Hematopoietic multipotent progenitor cell treated with erythropoietin and hydrocortisone succinate and interleukin-3 and kit ligand, for 15 days (in vitro differentiated cells): Measurements from ENCODE around the gene FAM81A.
"Not testable (repeated sequence)": the region's sequence is repeated elsewhere in the genome, so short reads cannot be mapped to it uniquely, and the experiment has no call there.

Source experiments
- DNase-seq: peaks from one replicate; pipeline ENCODE4 v3.0.0-alpha.2; 2015; ENCODE audit warnings: low spot score

The FAM81A gene

DNA sequence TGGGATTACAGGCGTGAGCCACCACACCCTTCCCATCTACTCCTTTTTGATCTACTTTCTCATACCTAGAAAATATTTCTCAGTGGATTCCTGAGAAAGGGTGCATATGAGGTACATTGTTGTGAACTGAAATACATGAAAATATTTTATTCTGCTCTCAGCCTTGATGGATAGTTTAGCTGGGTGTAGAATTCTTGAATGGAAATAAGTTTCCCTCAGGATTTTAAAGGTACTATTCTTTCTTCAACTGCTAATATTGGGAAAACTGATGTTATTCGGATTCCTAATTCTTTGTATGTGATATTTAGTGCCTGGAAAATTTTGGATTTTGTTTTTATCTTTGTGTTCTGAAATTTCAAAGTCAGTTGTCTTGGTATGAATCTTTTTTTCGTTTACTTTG, 9.1 kb upstream of the FAM81A start:
- not testable (repeated sequence) for DNase-seq

DNA sequence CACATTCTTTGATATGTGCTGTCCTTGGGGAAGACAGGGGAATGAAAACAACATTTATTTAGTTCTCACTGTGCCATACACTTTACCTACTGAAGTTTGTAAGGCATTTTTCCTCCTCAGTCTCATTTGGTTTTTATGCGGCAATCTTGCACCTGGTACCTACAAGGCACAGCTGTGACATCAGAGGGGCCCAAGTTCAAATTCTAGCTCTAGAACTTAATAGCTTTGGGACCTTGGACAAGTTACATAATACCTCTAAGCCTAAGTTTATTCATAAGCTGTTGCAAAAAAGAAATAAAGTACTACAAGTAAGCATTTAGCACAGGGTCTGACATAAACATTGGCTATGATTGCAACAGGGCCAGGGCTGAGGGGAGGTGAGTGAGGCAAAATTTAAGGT, 5.6 kb upstream of the FAM81A start:
- DNase-seq = no peak

DNA sequence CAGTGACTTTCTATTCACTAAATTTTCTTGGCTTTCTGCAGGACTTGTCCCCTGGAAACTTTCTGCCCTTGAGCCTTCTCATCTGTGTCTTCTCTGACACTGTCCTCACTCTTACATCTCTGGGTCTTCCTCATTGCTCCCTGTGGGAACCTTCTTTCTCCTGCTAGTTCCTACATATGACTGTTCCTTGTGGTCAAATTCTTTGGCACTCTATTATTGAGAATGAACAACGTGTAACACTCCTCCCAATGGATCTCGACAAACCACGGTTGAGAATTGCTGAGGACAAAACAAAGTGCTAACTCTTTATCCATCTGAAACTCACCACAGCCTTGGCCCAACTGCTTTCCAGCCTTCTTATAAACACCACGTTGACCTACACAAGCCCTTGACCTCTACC, 3.5 kb upstream of the FAM81A start:
- DNase-seq = no peak

DNA sequence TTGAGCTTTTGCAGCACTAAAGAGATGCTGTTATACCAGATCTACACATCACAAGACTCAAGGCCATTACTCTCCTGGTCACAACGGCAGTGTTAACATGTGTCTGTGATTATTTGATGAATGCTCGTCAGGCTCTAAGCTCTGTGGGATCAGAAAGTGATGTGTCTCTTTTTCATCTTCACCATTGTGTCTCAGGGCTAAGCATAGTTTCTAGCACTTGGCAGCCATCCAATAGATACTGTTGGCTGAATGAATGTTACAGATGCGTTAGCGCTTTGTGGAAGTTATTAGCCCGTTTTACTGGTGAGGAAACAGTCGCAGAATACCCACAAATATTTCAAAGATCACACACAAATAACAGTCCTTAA, 1.2 kb upstream of the FAM81A start:
- DNase-seq = no peak

DNA sequence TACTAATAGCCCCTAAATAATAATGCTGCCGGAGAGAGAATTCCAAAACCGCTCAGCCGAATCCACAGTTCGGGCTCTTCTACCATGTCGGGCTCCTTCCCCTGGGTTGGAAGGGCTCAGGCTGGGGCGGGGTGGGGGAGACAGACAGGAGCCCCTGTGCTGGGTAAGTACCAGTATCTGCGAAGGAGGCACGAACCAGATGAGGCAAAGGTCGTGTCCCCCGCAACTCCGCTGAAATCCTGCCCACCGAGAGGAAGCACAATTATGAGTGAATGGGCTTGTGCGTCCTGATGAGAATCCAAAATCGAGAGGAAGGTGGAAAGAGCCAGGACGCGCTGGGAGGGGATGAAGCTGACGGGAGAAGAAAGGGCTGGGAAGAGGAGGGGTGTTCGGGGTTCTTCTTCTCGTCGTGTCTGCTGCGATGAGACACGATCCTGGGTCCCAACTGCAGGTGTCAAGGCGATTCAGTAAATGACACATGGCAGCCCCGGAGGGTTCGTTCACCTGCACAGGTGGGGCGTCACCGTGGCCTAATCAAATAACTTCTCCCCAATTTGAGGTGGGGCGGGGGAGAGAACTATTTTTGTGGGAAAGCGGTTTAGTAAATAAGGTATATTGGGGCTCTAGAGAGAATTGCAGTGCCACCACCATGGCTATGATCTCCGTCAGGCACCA, 707 bp upstream of the FAM81A start:
- no peak for DNase-seq

DNA sequence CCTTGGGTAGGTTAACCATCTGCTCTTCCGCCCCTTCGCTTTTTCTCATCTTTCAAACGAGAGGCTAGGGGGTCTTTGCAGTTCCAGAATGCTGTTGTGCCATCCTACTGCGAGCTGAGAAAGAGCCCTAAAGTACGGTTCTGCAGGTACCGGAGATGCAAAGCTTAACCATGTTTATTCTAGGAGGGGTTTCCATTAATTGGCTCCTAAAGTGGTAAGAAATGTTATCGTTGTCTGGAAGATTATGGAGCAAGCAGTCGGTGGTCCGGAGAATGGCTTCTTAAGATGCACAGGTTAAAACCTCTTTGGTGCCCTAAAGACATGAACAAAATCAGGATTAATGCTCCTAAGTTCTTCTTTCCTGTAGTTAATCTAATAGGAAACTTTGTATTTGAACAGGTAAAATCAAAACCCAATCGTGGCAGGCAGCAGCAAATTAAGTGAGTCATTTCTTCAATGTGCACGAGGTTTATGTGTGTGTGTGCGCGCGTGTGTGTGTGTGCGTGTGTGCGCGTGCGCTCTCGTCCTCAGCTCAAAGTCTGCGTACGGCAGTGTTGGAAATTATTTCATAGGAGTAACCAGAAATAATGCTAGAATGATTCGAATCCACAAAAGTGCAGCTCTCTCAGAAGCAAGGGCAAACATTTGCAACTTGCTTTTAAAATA, 772 bp downstream of the FAM81A start:
- DNase-seq = no peak

DNA sequence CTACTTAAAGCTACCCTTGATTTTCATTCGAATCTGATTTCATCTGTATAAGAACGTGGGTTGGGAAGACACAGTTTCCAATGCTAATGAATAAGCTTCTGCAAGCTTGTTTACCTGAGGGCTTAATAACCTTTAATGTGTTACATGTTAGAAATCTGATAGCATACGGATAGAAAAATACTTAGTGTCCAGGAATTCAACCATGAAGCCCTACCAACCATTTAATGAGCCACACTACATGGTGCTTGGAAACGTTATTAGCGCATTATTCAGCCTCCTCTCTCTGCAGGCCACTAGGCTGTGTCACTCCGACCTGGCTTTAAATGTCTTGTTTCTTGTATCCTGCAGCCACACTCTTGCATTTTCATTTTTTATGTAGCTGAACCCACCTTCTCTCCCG, 1.6 kb downstream of the FAM81A start:
- DNase-seq = no peak

DNA sequence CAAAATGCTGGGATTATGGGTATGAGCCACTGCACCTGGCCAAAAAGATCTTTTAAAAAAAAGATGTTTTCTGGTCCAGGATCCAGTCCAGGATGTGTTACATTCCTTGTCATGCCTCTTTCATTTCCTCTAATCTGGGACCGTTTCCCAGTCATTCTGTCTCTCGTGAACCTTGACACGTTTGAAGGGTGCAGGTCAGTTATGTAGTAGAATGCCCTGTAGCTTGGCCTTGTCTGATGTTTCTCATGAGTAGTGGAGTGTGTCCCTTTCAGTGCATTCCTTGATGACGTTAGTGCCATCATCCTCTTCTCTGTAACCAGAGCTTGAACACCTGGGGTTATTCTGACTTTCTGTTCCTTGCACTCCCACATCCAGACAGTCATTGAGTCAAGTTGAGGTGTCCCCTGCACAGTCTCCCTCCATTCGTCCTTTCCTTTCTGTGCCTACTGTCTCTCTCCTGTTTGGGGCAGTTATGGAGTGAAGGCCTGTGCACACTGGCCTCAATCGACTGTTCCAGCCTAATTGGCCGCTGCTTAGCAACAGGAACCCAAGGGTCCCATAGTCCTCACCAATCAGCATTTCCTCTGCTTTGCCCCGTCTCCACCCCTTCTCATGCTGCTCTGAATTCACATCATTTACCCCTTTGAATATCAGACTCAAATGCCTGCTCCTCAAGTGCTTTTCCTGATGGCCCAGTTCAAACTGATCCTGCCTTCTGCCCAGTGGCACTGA, 5.5 kb downstream of the FAM81A start:
- no peak for DNase-seq

DNA sequence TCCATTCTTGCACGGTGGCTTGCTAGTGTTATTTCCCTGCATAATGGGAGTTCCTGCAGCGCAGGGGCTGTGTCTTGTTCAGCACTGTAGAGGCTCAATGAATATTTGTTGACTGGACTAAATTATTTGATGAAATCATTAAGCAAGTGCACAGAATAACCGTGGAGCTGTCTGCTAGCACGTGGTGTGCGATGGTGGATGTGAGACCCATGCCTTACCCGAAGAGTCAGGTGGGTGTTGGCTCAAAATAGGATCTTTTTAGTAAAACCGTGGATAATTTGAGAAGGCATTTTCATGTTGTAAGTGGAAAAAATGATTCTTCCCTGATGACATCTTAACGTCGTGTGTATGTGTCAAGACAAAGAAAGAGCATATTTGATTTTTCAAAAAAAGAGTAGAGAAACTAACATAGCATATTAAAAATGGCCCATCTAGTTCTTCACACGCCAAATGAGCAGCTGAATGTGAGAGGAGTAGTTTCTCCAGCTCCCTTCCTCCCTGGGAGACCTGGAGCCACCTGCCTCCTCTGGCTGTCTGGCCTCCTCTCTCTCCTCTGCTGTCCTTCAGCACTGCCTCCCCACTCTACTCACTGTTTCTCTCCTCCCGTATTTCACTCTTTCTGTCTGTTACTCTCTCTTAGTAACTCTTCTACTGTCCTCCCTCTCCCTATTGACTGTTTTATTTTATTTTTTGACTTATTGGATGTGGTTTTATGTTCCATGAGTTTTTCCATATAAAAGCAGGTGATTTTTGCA, 6.3 kb downstream of the FAM81A start:
- DNase-seq = no peak

DNA sequence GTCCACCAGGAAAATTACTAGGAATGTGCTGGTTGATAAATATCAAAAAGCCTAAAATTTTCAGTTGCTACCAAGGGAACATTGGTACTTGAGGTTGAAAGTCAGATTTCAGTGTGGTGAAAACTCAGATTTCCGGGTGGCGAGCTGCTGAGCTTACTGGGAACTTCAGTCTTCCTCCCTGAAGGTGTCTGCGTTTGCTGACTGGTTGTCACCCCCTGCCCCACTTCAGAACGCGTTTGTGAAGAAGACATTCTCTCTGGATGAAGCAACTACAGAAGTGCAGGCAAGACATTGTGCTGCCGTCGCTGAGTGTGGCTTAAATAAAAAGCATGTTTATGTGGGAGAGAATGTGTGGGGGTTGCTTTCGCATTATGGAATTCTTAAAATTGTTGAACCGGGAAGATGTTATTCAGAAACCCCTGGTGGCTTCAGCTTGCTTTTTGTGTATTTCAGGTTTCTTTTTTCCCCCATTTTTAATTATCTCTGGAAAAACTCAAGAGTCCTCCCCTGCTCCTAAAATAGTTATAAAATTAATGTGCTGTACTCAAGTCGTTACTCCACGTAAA, 7.1 kb downstream of the FAM81A start:
- DNase-seq = no peak

DNA sequence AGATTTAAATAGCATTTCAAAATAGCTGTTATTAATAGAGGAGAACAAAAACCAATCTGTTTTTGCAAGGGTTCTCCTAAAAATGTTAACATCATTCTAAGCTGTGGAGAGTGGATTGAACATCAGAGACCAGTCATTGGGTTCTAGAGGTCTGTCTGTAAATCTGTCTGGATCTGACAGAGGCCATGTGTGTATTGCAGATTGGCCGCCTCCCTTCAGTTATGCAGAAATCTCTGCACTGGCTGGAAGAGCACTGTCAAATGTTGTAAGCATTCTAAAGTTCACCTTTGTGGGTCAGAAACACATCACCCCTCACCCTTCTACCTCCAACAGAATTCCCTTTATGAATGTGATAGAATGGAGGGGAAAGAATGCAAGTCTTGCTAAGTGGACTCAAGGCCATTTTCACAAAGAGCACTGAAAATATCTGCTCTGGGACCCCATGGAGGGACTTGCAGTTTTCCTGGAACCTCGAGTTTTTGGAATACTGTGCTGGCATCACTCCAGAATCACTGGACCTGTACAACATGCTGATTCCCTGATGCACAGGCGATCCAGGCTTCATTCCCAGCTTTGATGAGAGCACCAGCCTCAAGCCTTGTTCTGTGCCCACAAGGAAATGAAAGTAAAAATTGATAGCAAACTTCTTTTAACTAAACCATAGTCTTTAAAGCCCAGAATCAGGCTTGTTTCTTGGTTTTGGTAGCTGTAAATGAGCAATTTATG, 8.4 kb downstream of the FAM81A start:
- DNase-seq = no peak

DNA sequence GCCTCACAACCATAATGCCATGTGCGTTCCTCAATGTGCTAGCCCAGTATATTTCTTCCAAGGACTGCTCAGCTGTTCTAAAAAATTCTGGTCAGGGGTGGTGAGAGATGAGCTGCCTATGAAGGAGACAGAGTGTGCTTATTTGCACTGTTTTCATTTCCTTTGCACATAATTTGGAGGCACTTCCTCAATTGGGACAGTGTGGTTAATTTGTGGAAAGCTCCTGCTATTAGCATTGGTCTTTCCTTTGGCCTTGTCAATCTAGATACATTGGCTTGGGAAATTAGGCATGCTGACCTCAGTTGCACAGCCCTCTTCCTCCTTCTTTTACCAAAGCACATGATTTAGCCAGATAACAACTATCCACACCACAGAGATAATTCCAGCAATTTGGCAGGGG, 9.4 kb downstream of the FAM81A start:
- no peak for DNase-seq

DNA sequence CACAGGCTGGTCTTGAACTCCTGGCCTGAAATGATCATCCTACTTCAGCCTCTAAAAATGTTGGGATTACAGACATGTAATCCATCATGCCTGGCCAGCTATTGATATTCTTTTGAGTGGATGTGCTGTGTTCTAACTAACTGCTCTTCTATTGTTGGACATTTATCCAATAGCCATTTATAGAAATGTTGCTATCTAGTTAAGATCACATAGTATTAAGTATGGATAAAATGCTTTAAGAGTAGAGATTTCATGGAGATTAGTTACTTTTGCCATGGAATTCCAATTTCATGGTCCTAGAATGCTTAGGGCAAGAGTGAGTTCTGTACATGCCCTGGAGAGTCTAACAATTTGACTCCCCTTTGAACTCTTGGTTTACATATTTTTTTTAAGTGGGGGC, 10.9 kb downstream of the FAM81A start:
- DNase-seq = no peak

DNA sequence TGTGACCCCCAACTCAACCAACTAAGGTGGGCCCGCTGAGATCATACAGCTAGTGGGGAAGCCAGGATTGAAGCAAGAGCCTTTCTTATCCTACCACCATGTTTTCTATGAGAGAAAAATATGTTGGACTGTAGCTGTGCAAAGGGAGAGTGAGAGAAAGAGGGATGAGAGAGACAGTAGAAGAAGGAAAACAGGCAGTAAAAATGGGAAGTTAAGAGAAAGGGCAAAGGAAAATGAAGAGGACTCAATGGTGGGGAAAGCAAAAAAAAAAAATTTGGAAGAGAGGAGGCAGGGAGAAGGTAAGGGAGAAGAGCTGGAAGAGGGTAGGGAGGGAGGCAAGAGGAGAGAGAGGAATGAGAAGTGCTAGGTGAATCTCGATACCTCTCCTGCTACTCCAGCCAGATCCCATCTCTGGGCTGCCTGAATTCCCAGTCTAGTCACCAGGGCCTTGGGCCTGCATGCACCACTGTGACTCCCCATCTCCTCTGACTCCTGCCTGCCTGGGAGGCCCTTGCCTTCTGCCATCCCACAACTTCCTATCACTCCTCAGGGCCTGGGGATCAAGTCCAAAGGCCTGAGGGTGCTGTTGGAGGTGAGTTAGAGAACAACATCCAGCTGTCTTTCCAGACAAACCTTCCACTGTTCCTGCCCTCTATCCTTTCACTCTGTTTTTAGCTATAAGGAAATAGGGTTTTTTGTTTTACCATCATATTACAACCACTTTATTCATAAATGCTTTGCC, 15.7 kb downstream of the FAM81A start:
- no peak for DNase-seq

DNA sequence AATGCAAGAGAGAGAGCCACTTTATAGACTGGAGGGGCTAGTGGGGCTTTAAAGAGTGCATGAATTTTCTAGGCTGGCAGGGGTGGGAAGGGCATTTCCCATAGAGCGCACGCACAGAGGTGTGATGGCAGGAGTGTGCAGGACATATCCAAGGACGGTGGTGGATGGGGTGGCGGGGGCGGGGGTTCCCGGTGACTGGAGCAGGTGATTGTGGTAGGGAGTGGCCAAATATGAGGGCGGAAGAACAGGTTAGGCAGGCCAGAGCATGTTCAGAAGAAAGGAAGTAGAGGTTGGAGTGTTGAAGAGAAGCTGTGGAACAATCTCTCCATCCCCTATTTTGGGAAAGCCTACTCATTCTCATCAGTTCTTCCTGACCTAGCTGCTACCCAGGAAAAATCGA, 18.1 kb downstream of the FAM81A start:
- DNase-seq = no peak

DNA sequence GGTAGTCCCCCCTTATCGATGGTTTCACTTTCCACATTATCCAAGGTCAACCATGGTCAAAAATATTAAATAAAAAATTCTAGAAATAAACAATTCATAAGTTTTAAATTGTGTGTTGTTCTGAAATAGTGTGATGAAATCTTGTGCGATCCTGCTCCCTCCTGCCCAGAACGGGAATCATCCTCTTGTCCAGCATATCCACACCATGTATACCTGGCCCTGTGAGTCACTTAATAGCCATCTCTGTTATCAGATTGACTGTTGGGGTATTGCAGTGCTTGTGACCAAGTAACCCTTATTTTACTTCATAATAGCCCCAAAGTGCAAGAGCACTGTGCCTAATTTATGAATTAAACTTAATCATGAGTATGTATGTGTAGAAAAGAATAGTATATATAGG, 19.1 kb downstream of the FAM81A start:
- no peak for DNase-seq

DNA sequence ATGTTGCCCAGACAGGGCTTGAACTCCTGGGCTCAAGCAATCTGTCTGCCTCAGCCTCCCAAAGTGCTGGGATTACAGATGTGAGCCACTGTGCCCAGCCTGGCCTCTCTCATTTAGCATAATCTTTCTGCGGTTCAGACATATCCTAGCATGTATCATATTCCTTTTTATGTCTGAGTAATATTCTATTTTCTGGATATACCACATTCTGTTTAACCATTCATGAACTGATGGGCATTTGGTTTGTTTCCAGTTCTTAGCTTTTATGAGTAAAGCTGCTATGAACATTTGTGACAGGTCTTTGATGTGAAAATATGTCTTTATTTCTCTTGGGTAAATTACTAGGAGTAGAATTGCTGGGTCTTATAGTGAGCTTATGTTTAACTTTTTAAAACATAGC, 23.5 kb downstream of the FAM81A start:
- no peak for DNase-seq

DNA sequence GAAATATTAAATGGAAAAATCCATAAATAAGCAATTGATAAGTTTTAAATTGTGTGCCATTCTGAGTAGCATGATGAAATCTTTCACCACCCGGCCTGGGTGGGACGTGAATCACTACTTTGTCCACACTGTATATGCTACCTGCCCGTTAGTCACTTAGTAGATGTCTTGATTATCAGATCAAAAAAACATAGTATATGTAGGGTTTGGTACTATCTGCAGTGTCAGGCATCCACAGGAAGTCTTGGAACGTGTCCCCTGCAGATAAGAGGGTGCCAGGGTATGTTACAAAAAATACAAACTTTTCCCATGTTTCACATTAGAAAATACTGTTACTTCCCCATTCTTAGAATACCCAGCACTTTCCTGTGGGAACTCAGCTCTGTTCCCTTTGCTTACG, 35.2 kb downstream of the FAM81A start:
- no peak for DNase-seq

DNA sequence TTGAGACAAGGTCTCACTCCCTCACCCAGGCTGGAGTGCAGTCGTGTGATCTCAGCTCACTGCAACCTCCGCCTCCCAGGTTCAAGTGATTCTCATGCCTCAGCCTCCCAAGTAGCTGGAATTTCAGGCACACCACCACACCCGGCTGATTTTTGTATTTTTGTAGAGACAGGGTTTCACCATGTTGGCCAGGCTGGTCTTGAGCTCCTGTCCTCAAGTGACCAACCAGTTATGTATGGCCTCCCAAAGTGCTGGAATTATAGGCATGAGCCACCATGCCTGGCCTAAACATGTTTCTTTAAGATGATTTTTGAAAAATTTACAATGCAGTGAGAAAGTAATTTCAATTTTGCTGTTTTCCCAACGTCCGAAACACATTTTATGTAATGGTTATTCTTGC, 37.2 kb downstream of the FAM81A start:
- DNase-seq = not testable (repeated sequence)

DNA sequence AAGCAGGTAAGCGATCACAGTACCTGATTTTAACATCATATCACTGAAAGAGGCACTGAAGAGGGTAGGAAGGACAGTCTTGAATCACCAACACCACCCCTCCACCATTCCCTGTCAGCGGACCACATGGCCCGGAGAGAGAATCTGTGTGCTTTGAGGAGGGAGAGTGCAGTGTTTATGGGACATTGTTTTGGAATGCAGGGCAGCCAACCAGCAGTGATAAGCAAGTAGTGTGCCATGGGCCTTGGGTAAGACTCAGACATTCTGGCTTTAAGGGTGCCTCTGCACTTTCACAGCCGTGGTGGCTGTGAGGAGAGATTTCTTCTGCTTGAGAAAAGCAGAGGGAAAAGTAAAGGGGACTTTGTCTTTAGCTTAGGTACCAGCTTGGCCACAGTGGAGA, 46.4 kb downstream of the FAM81A start:
- no peak for DNase-seq

DNA sequence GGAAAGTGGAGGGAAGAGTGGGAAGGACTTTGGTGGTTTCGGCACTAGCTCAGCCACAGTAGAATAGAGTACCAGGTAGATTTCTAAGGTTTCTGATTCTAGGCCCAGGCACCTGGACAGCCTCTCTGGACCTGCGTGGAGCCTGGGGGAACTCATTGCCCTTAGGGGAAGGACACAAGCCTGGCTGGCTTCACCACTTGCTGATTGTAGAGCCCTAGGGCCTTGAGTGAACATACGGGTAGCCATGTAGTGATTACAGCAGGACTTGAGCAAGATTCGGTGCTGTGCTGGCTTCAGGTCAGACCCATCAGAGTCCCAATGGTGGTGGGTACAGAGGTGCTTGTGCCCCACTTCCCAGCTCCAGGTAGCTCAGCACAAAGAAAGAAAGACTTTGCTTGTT, 47.0 kb downstream of the FAM81A start:
- no peak for DNase-seq
